Endothelial cell of umbilical vein (primary cell): ENCODE data around the gene ADD2. TPM values are rescaled to one million over a fixed set of nuclear protein-coding genes. Genes with fewer than 3 reads are reported as not detected.

Source experiments
- BruUV-seq: library from RNA; stranded (reverse); fragments of 400-500 nt; replicated peaks from 2 replicates; lab custom pipeline; 2021; lab: Mats Ljungman, UMichigan
- CTCF ChIA-PET: fragments of 300-600, 350-600 bp; sonication (Branson Sonifier 250); formaldehyde crosslinking; loops from one replicate; lab custom pipeline; 2021; ENCODE audit warnings: antibody characterized with exemption, inconsistent platforms; lab: Charles Lee
- POLR2A ChIA-PET: fragments of 300-600, 350-600 bp; sonication (Branson Sonifier 250); formaldehyde crosslinking; loops from one replicate; lab custom pipeline; 2021; ENCODE audit warnings: antibody characterized with exemption, inconsistent platforms; lab: Charles Lee
- DNase-seq: peaks from one replicate; pipeline ENCODE4 v3.0.0-alpha.2; 2011; ENCODE audit warnings: low read depth, low spot score
- FAIRE-seq: peaks from 2 replicates; lab custom pipeline; 2011; peaks lifted over from hg19 to GRCh38; lab: Jason Lieb, UNC
- H2AFZ ChIP-seq: 2 replicates; pipeline ENCODE4 v1.6.0; 2012; ENCODE audit warnings: low read depth, low read length, control low read depth, inconsistent platforms
- H3K27ac ChIP-seq: 2 replicates; pipeline ENCODE4 v1.5.1; 2011; ENCODE audit warnings: low read depth, mild to moderate bottlenecking, control low read depth, low read length, moderate library complexity; ENCODE audit not compliant: insufficient read depth
- H3K27me3 ChIP-seq, 2 experiments: 2 replicates each; pipeline versions ENCODE4 v1.6.0 to v1.6.1; 2011; ENCODE audit warnings: low read length in 2 of 2, mixed read lengths in 1 of 2; ENCODE audit not compliant: control insufficient read depth in 2 of 2, insufficient read depth in 2 of 2
- H3K36me3 ChIP-seq, 2 experiments: 2 replicates in 1 of 2; 3 replicates in 1 of 2; pipeline ENCODE4 v1.5.1; 2011; ENCODE audit warnings: low read length in 2 of 2, mild to moderate bottlenecking in 1 of 2, moderate library complexity in 1 of 2; ENCODE audit not compliant: control insufficient read depth in 2 of 2, insufficient read depth in 2 of 2; ENCODE audit errors: extremely low read depth in 1 of 2
- H3K4me1 ChIP-seq: 3 replicates; pipeline ENCODE4 v1.5.1; 2011; ENCODE audit warnings: mild to moderate bottlenecking, low read length; ENCODE audit not compliant: control insufficient read depth, insufficient read depth; ENCODE audit errors: extremely low read depth
- H3K4me2 ChIP-seq: 2 replicates; pipeline ENCODE4 v1.6.1; 2011; ENCODE audit warnings: low read length, control low read depth, mixed read lengths; ENCODE audit not compliant: insufficient read depth
- H3K4me3 ChIP-seq, 3 experiments: fragments of 200-600 bp in 1 of 3; sonication (generic), shearing (Covaris generic) in 1 of 3; replicated peaks in 1 of 3; 2 replicates each; pipeline ENCODE4 v1.5.1; 2011 to 2016; ENCODE audit warnings: control low read depth in 3 of 3, low read length in 3 of 3, mild to moderate bottlenecking in 2 of 3, inconsistent platforms in 1 of 3, low read depth in 1 of 3, moderate library complexity in 1 of 3; ENCODE audit not compliant: insufficient read depth in 1 of 3
- H3K79me2 ChIP-seq: 2 replicates; pipeline ENCODE4 v1.6.0; 2012; ENCODE audit warnings: low read length, inconsistent platforms; ENCODE audit not compliant: control insufficient read depth, insufficient read depth
- H3K9ac ChIP-seq: replicated peaks from 2 replicates; pipeline ENCODE3; 2011; ENCODE audit warnings: low read length, control low read depth; ENCODE audit not compliant: insufficient read depth; ENCODE audit errors: extremely low read depth
- H3K9me1 ChIP-seq: replicated peaks from 3 replicates; pipeline ENCODE4 v1.6.0; 2011; ENCODE audit warnings: mild to moderate bottlenecking, low read length; ENCODE audit not compliant: control insufficient read depth, insufficient read depth; ENCODE audit errors: extremely low read depth
- H3K9me3 ChIP-seq: replicated peaks from 2 replicates; pipeline ENCODE4 v1.5.1; 2012; ENCODE audit warnings: low read length, inconsistent platforms; ENCODE audit not compliant: control insufficient read depth, insufficient read depth
- H4K20me1 ChIP-seq: replicated peaks from 2 replicates; pipeline ENCODE3; 2011; ENCODE audit warnings: mild to moderate bottlenecking, low read length; ENCODE audit not compliant: control insufficient read depth, insufficient read depth; ENCODE audit errors: extremely low read depth
- CTCF ChIP-seq, 2 donors: IDR thresholded peaks; 1 replicate in 1 of 2; 2 replicates in 1 of 2; pipeline ENCODE4 v1.5.1; 2011; ENCODE audit warnings: low read length in 2 of 2, mild to moderate bottlenecking in 2 of 2, moderate library complexity in 2 of 2, control low read depth in 1 of 2, inconsistent platforms in 1 of 2, low read depth in 1 of 2; ENCODE audit not compliant: insufficient read depth in 1 of 2; ENCODE audit errors: extremely low read depth in 1 of 2
- EZH2 ChIP-seq: IDR thresholded peaks from 2 replicates; pipeline ENCODE4 v1.6.1; 2012; ENCODE audit warnings: borderline replicate concordance, low read depth, mild to moderate bottlenecking, moderate library complexity, low read length, inconsistent platforms; ENCODE audit not compliant: severe bottlenecking
- FOS ChIP-seq: IDR thresholded peaks from 2 replicates; pipeline ENCODE4 v1.6.1; 2011; ENCODE audit warnings: mild to moderate bottlenecking, low read length, moderate library complexity, borderline replicate concordance; ENCODE audit not compliant: insufficient read depth
- GATA2 ChIP-seq: IDR thresholded peaks from 2 replicates; pipeline ENCODE4 v1.7.0; 2011; ENCODE audit warnings: low read depth, mild to moderate bottlenecking, moderate library complexity, mixed read lengths, low read length; ENCODE audit not compliant: insufficient read length, insufficient read depth
- JUN ChIP-seq: IDR thresholded peaks from 2 replicates; pipeline ENCODE4 v1.6.1; 2011; ENCODE audit warnings: borderline replicate concordance, low read depth; ENCODE audit not compliant: insufficient read length, insufficient read depth
- MAX ChIP-seq: IDR thresholded peaks from 2 replicates; pipeline ENCODE4 v1.6.1; 2011; ENCODE audit not compliant: insufficient read depth, insufficient read length
- MYC ChIP-seq: IDR thresholded peaks from one replicate; pipeline ENCODE4 v1.6.1; 2011; ENCODE audit warnings: mild to moderate bottlenecking, low read depth, low read length
- POLR2A ChIP-seq: IDR thresholded peaks from 2 replicates; pipeline ENCODE4 v1.6.1; 2012; ENCODE audit warnings: low read depth, mild to moderate bottlenecking, control low read depth, low read length
- POLR2AphosphoS5 ChIP-seq: IDR thresholded peaks from 2 replicates; pipeline ENCODE4 v1.6.1; 2012; ENCODE audit warnings: low read depth, mild to moderate bottlenecking, control low read depth, low read length, moderate library complexity; ENCODE audit not compliant: insufficient read depth
- dilution Hi-C: fragments of 300-500 bp; cut with MboI; formaldehyde crosslinking; loops from one replicate; pipeline ENCODE4 v1.15.0; 2019; ENCODE audit warnings: low sequenced_read_pairs; ENCODE audit not compliant: extremely low pct_ligation_motif_present
- intact Hi-C: fragments of 100-400 bp; cut with micrococcal nuclease; formaldehyde crosslinking; loops from one replicate; pipeline ENCODE4 v1.10.0; 2022
- polyA plus RNA-seq, 4 experiments: library from polyadenylated mRNA; depleted of rRNA in 3 of 4; stranded (reverse) in 3 of 4; unstranded in 1 of 4; fragments of >200 nt; gene quantifications; 2 replicates each; pipeline versions ENCODE4 v1.2.1 to v1.2.3, GENCODE V29; 2011 to 2012; ENCODE audit warnings: missing spikeins in 1 of 4
- total RNA-seq: library from RNA; stranded (reverse); gene quantifications from 2 replicates; pipeline ENCODE4 v1.2.3, GENCODE V29; 2021

The ADD2 gene
- total and polyA plus RNA-seq, 2 donors (not counting 3 experiments of a cell fraction or from before 2014, with no cell fraction given) = 0.17 TPM; not detected in 1

- Histone ChIP-seq H3K27me3 (peaks cover 24 to 34% of the 10 kb centered on the region in 2 experiments), H2AFZ (no peak overlapping the region), H3K9me3 (no peaks in the 10 kb centered on the region), H3K9me1 (no peaks in the 10 kb centered on the region), H3K36me3 (no peaks in the 10 kb centered on the region), H3K79me2 (no peaks in the 10 kb centered on the region), H3K4me1 (no peaks in the 10 kb centered on the region), H3K4me2 (no peak overlapping the region), H3K27ac (no peak overlapping the region), H3K9ac (no peak overlapping the region), H4K20me1 (no peaks in the 10 kb centered on the region), H3K4me3 (no peak overlapping the region)
- TF ChIP-seq POLR2AphosphoS5 (no peak), FOS (no peak), CTCF (IDR thresholded peaks at IDR 0.05; ENCODE audit: extremely low read depth in 1 of 2, insufficient read depth in 1 of 2, low read depth in 1 of 2, low read length in 2 of 2) (no peak)
- intact Hi-C loops (no loop called here), dilution Hi-C loops (no loop called here)
- FAIRE-seq (peak; percentile 8), DNase-seq (no peak)
- ChIA-PET POLR2A (no interaction called here), CTCF (no interaction called here)
- BruUV-seq = no TSS peak
Measured at GRCh38 chr2:70776266-70776665, 8.3 kb upstream of the ADD2 start.

GRCh38 chr2:70775141-70775540 lies 7.1 kb upstream of the ADD2 start:
- no peak overlapping the region for H3K9ac ChIP-seq
- dilution Hi-C loops (no loop called here), intact Hi-C loops (no loop called here)
- no TSS peak for BruUV-seq
- no peak for FAIRE-seq
- H3K9me3 ChIP-seq = no peaks in the 10 kb centered on the region
- no peaks in the 10 kb centered on the region for H3K9me1 ChIP-seq
- no peak overlapping the region for H3K27ac ChIP-seq
- ChIA-PET CTCF (interaction anchor here (1.9 kb wide), 1 partner anchor 14 kb away, joined by 8 read pairs; the partner anchor contains the start of gene FIGLA), POLR2A (no interaction called here)
- no peak overlapping the region for H3K4me2 ChIP-seq
- no peak overlapping the region for H2AFZ ChIP-seq
- TF ChIP-seq POLR2AphosphoS5 (no peak), FOS (no peak), MAX (no peak), POLR2A (no peak), MYC (no peak), EZH2 (no peak), CTCF (IDR thresholded peaks at IDR 0.05; ENCODE audit: extremely low read depth in 1 of 2, insufficient read depth in 1 of 2, low read depth in 1 of 2, low read length in 2 of 2) (no peak), GATA2 (no peak), JUN (no peak)
- H3K27me3 ChIP-seq = peaks cover 29 to 36% of the 10 kb centered on the region in 2 experiments
- H3K4me1 ChIP-seq = no peaks in the 10 kb centered on the region
- no peak for DNase-seq
- no peaks in the 10 kb centered on the region for H4K20me1 ChIP-seq
- no peak overlapping the region for H3K4me3 ChIP-seq
- H3K36me3 ChIP-seq = no peaks in the 10 kb centered on the region
- H3K79me2 ChIP-seq = no peaks in the 10 kb centered on the region
